Tibial artery (tissue), 4 donors: Measurements from ENCODE around the gene PRG2.

Experiments
- DNase-seq, 2 donors: peaks; one replicate each; pipeline ENCODE4 v3.0.0-alpha.2; 2019
- H3K27ac ChIP-seq, 2 donors: fragments of 200-600 bp; sonication (generic) in 1 of 2; 1 replicate in 1 of 2; 2 replicates in 1 of 2; pipeline ENCODE4 v1.5.1; 2018 to 2019; ENCODE audit warnings: mild to moderate bottlenecking in 1 of 2
- H3K27me3 ChIP-seq, 2 donors: fragments of 200-600 bp; sonication (generic) in 1 of 2; one replicate each; pipeline versions ENCODE4 v1.5.1 to v1.6.0; 2016 to 2019
- H3K36me3 ChIP-seq, 3 donors: fragments of 200-600 bp; sonication (generic) in 2 of 3; one replicate each; pipeline ENCODE4 v1.5.1; 2016 to 2019; ENCODE audit warnings: mild to moderate bottlenecking in 2 of 3
- H3K4me1 ChIP-seq, 4 donors: fragments of 200-600 bp; sonication (generic) in 2 of 4; 1 replicate in 3 of 4; 2 replicates in 1 of 4; pipeline ENCODE4 v1.5.1; 2016 to 2019
- H3K4me3 ChIP-seq, 2 donors: fragments of 200-600 bp; sonication (generic) in 1 of 2; 1 replicate in 1 of 2; 2 replicates in 1 of 2; pipeline ENCODE4 v1.5.1; 2018 to 2019; ENCODE audit warnings: mild to moderate bottlenecking in 2 of 2
- H3K9me3 ChIP-seq, 3 donors: fragments of 200-600 bp; sonication (generic) in 1 of 3; one replicate each; pipeline ENCODE4 v1.5.1; 2016 to 2019
- intact Hi-C: fragments of 100-400 bp; cut with DNase I; formaldehyde crosslinking; loops from one replicate; pipeline ENCODE4 v1.15.0; 2023; ENCODE audit warnings: low total_unique reads
- TF ChIP-seq, protein P1 (sequence below), 2 experiments: fragments of 200-600 bp in 1 of 2; fragments of 450-650 bp in 1 of 2; IDR thresholded peaks; one replicate each; pipeline ENCODE4 v1.5.1; 2017 to 2019; ENCODE audit warnings: antibody characterized with exemption in 2 of 2, mild to moderate bottlenecking in 1 of 2, moderate library complexity in 1 of 2

The PRG2 gene

DNA sequence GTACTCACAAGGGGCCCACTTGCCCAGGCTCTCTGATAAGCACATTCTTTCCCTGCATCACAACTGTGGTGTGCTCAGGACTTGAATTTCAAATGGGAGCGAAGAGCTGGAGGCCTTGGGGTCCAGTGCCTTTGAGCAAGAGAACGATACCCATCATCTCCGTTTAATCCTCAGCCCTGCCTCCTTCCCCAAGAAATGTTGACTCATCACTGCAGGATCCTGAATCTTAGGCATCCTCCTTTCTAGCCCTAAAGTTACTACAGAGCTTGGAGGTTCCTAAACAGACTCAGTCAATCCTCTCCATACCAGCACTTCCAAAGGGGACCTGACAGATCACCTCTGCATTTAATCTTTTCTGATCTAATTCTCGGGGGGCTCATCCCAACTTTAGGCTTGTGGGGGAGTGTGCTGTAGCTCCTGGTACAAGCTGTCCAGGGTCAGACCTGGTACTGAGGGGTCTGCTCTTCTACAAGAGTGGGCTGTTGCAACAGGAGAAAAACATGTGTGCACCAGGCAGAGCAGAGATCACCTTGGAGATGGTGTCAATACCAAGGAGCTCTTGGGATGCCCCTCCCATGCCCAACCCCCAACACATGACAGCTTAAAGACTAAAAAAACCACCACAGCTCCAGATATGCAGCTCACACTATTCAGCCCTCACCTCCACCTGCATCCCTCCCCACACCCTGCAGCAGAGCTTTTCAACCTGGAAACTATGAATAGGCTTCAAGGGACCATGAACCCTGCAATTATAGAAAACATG lies 3.9 kb upstream of the PRG2 start:
- no peak overlapping the region for H3K27ac ChIP-seq
- no peaks in the 10 kb centered on the region for H3K4me1 ChIP-seq
- no peak for DNase-seq
- H3K4me3 ChIP-seq = no peak overlapping the region
- H3K27me3 ChIP-seq = no peaks in the 10 kb centered on the region
- TF ChIP-seq, protein P1, sequence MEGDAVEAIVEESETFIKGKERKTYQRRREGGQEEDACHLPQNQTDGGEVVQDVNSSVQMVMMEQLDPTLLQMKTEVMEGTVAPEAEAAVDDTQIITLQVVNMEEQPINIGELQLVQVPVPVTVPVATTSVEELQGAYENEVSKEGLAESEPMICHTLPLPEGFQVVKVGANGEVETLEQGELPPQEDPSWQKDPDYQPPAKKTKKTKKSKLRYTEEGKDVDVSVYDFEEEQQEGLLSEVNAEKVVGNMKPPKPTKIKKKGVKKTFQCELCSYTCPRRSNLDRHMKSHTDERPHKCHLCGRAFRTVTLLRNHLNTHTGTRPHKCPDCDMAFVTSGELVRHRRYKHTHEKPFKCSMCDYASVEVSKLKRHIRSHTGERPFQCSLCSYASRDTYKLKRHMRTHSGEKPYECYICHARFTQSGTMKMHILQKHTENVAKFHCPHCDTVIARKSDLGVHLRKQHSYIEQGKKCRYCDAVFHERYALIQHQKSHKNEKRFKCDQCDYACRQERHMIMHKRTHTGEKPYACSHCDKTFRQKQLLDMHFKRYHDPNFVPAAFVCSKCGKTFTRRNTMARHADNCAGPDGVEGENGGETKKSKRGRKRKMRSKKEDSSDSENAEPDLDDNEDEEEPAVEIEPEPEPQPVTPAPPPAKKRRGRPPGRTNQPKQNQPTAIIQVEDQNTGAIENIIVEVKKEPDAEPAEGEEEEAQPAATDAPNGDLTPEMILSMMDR (IDR thresholded peaks at IDR 0.05) = no peak
- H3K9me3 ChIP-seq = no peaks in the 10 kb centered on the region
- intact Hi-C loops = no loop called here
- no peaks in the 10 kb centered on the region for H3K36me3 ChIP-seq

DNA sequence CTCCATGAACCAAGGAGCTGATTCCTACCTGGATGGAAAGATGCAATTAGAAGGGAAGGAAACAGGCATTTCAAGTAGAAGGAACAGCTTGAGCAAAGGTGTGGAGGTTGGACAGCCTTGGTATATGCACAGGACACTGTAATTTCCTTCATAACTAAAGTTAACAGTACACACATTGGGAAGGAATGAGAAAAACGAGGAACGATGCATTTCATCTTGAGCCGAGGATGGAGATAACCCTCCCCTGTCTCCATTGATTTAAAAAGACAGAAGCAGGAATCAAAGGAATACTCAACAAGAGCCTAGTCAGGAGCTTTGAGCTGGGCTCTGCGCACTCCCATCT lies 2.3 kb upstream of the PRG2 start:
- DNase-seq = no peak
- no peaks in the 10 kb centered on the region for H3K36me3 ChIP-seq
- intact Hi-C loops = no loop called here
- H3K27ac ChIP-seq = no peak overlapping the region
- H3K4me3 ChIP-seq = no peak overlapping the region
- H3K4me1 ChIP-seq = no peaks in the 10 kb centered on the region
- TF ChIP-seq, protein P1 (IDR thresholded peaks at IDR 0.05) = no peak
- no peaks in the 10 kb centered on the region for H3K9me3 ChIP-seq
- no peaks in the 10 kb centered on the region for H3K27me3 ChIP-seq

DNA sequence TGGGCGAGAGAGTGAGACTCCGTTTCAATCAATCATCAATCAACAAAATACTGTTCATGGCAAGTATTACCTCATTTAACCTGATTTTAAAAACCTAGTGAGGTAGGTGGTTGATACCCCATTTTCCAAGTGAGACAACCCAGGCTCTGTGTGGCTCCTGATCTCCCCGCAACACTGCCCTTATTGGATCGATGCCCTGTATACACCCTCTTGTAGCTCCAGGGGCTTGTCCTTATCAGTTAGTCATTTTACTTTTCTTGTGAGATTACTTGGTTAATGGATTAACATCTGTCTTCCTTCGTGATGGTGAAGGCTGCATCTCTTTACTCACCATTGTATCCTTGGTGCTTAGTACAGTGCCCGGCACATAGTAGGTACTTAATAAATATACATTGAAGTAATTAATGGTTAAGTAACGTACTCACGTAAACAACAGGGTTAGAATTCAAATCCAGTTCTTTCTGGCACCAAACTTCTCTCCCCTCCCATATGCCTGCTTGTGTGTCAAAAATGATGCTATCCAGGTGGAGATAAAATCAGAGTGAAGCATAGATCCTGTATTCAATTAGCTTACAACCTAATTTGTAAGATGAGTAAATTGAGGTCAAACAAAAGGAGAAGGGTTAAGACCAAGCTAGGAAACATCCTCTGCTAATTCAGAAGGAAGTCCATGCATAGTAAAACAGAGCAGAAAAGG lies 1.8 kb upstream of the PRG2 start:
- TF ChIP-seq, protein P1 (IDR thresholded peaks at IDR 0.05) = no peak

DNA sequence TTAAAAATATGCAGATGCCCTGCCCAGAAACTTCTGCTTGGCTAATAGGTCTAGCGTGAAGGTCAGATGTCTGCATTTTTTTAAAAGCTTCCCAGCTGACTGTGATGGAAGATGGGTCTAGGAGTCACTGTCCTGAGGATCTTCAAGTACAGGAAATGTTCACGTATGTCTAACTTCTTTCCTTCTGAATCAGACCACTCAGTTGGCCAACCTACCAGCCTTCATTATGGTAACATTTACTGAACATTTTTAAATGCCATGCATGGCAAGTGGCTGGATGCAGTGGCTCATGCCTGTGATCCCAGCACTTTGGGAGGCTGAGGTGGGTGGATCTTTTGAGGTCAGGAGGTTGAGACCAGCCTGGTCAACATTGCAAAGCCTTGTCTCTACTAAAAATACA lies 1.1 kb upstream of the PRG2 start:
- no peak overlapping the region for H3K4me3 ChIP-seq
- no peak for DNase-seq
- TF ChIP-seq, protein P1 (IDR thresholded peaks at IDR 0.05) = no peak
- intact Hi-C loops = no loop called here
- no peaks in the 10 kb centered on the region for H3K36me3 ChIP-seq
- H3K9me3 ChIP-seq = no peaks in the 10 kb centered on the region
- no peaks in the 10 kb centered on the region for H3K4me1 ChIP-seq
- no peaks in the 10 kb centered on the region for H3K27me3 ChIP-seq
- H3K27ac ChIP-seq = no peak overlapping the region

More for the DNA sequence above, 1.8 kb upstream of the PRG2 start:
- H3K4me1 ChIP-seq = no peaks in the 10 kb centered on the region
- no peak overlapping the region for H3K27ac ChIP-seq
- no peaks in the 10 kb centered on the region for H3K27me3 ChIP-seq
- no peak for DNase-seq
- no peaks in the 10 kb centered on the region for H3K9me3 ChIP-seq
- no peak overlapping the region for H3K4me3 ChIP-seq
- no peaks in the 10 kb centered on the region for H3K36me3 ChIP-seq
- intact Hi-C loops = no loop called here

DNA sequence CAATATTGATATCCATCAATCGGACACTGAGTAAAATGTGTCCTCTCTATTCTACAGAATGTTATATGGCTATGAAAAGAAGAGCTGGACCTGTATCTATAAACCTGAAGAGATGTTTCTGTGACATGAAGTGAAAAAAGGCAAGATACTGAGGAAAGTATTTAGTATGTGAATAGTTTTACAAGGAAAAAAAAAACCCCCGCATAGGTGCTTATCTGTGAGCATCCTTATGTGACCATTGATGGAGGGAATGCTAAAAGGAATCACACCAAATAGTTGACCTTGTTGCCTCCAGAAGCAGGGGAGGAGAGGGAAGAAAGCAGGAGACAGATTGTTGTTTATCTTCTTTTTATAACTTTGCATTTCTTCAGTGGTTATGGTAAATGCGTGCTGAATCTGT lies 661 bp upstream of the PRG2 start:
- H3K27ac ChIP-seq = no peak overlapping the region
- no peak for DNase-seq
- H3K36me3 ChIP-seq = no peaks in the 10 kb centered on the region
- intact Hi-C loops = no loop called here
- H3K27me3 ChIP-seq = no peaks in the 10 kb centered on the region
- no peaks in the 10 kb centered on the region for H3K9me3 ChIP-seq
- no peaks in the 10 kb centered on the region for H3K4me1 ChIP-seq
- H3K4me3 ChIP-seq = no peak overlapping the region
- TF ChIP-seq, protein P1 (IDR thresholded peaks at IDR 0.05) = no peak
